ENCODE results near the gene CHD1.

GRCh38 chr5:98839469-98840383 lies 89.1 kb downstream of the CHD1 start:
- TF ChIP-seq EZH2 (IDR thresholded peaks at IDR 0.05; ENCODE audit: insufficient read depth, low read length): no peak
- TF ChIP-seq, protein P1, sequence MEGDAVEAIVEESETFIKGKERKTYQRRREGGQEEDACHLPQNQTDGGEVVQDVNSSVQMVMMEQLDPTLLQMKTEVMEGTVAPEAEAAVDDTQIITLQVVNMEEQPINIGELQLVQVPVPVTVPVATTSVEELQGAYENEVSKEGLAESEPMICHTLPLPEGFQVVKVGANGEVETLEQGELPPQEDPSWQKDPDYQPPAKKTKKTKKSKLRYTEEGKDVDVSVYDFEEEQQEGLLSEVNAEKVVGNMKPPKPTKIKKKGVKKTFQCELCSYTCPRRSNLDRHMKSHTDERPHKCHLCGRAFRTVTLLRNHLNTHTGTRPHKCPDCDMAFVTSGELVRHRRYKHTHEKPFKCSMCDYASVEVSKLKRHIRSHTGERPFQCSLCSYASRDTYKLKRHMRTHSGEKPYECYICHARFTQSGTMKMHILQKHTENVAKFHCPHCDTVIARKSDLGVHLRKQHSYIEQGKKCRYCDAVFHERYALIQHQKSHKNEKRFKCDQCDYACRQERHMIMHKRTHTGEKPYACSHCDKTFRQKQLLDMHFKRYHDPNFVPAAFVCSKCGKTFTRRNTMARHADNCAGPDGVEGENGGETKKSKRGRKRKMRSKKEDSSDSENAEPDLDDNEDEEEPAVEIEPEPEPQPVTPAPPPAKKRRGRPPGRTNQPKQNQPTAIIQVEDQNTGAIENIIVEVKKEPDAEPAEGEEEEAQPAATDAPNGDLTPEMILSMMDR (IDR thresholded peaks at IDR 0.05; ENCODE audit: insufficient read depth, low read depth, low read length): no peak
